Osteoblast (primary cell): ENCODE data around the gene PLCG2. TPM values are rescaled to one million over a fixed set of nuclear protein-coding genes. Genes with fewer than 3 reads are reported as not detected.
"Not testable (repeated sequence)": the region's sequence is repeated elsewhere in the genome, so short reads cannot be mapped to it uniquely, and the experiment has no call there.

Source experiments
- DNase-seq: peaks from one replicate; pipeline ENCODE4 v3.0.0; 2011; ENCODE audit warnings: low spot score, mixed read lengths; ENCODE audit not compliant: insufficient read length; ENCODE audit errors: missing footprints
- H2AFZ ChIP-seq: 2 replicates; pipeline ENCODE4 v1.6.0; 2011; ENCODE audit warnings: mild to moderate bottlenecking, low read length
- H3K27ac ChIP-seq: 2 replicates; pipeline ENCODE4 v1.5.1; 2011; ENCODE audit warnings: mild to moderate bottlenecking, low read depth, low read length, moderate library complexity
- H3K27me3 ChIP-seq: 2 replicates; pipeline ENCODE4 v1.6.0; 2012; ENCODE audit warnings: mild to moderate bottlenecking, control low read depth, inconsistent platforms, low read length, moderate library complexity; ENCODE audit not compliant: insufficient read depth
- H3K36me3 ChIP-seq: 2 replicates; pipeline ENCODE4 v1.5.1; 2011; ENCODE audit warnings: mild to moderate bottlenecking, low read length, control low read depth, moderate library complexity; ENCODE audit not compliant: insufficient read depth
- H3K4me1 ChIP-seq: 2 replicates; pipeline ENCODE4 v1.5.1; 2011; ENCODE audit warnings: mild to moderate bottlenecking, low read length, control low read depth, moderate library complexity; ENCODE audit not compliant: insufficient read depth
- H3K4me2 ChIP-seq: 2 replicates; pipeline ENCODE4 v1.6.0; 2011; ENCODE audit warnings: mild to moderate bottlenecking, low read length; ENCODE audit not compliant: insufficient read depth
- H3K4me3 ChIP-seq: fragments of 200-600 bp; sonication (generic); 3 replicates; pipeline ENCODE4 v1.5.1; 2012; ENCODE audit warnings: mild to moderate bottlenecking, low read length, inconsistent platforms; ENCODE audit not compliant: insufficient read depth
- H3K79me2 ChIP-seq: 2 replicates; pipeline ENCODE4 v1.6.0; 2012; ENCODE audit warnings: mild to moderate bottlenecking, low read length, control low read depth, inconsistent platforms; ENCODE audit not compliant: insufficient read depth
- H3K9me3 ChIP-seq: 2 replicates; pipeline ENCODE4 v1.5.1; 2011; ENCODE audit warnings: low read depth, low read length, control low read depth
- H4K20me1 ChIP-seq: 2 replicates; pipeline ENCODE4 v1.6.0; 2012; ENCODE audit warnings: mild to moderate bottlenecking, low read length, control low read depth; ENCODE audit not compliant: insufficient read depth
- total RNA-seq: library from RNA; depleted of rRNA; stranded (reverse); fragments of >200 nt; gene quantifications from 2 replicates; pipeline ENCODE4 v1.2.3, GENCODE V29; 2012
- TF ChIP-seq, protein P1 (sequence below): IDR thresholded peaks from 2 replicates; pipeline ENCODE4 v1.5.1; 2011; ENCODE audit warnings: mild to moderate bottlenecking, low read depth, low read length, moderate library complexity; ENCODE audit errors: extremely low read depth

PLCG2 gene
- total RNA-seq, 1 donor: 1.1 TPM

DNA sequence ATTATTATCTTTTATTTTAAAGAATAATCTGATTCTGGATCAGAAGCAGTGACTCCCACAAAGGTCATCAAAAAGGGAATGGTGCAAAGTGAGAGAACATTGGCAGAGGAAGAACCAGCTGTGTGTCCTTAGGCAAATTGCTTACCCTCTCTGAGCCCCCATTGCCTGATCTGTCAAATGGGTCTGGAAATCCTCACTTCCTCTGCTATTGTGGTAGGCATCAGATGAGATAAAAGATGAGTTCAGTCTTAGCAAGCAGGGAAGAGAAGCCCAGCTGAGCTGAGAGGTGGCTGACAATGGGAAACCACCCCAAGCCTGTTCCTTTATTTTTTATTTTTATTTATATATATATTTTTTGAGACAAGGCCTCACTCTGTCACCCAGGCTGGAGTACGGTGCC lies 24.2 kb upstream of the PLCG2 start:
- no peaks in the 10 kb centered on the region for H3K27me3 ChIP-seq
- H4K20me1 ChIP-seq: no peaks in the 10 kb centered on the region
- H3K4me3 ChIP-seq: no peak overlapping the region
- H3K79me2 ChIP-seq: no peaks in the 10 kb centered on the region
- TF ChIP-seq, protein P1, sequence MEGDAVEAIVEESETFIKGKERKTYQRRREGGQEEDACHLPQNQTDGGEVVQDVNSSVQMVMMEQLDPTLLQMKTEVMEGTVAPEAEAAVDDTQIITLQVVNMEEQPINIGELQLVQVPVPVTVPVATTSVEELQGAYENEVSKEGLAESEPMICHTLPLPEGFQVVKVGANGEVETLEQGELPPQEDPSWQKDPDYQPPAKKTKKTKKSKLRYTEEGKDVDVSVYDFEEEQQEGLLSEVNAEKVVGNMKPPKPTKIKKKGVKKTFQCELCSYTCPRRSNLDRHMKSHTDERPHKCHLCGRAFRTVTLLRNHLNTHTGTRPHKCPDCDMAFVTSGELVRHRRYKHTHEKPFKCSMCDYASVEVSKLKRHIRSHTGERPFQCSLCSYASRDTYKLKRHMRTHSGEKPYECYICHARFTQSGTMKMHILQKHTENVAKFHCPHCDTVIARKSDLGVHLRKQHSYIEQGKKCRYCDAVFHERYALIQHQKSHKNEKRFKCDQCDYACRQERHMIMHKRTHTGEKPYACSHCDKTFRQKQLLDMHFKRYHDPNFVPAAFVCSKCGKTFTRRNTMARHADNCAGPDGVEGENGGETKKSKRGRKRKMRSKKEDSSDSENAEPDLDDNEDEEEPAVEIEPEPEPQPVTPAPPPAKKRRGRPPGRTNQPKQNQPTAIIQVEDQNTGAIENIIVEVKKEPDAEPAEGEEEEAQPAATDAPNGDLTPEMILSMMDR: no peak
- H3K4me1 ChIP-seq: no peaks in the 10 kb centered on the region
- H3K4me2 ChIP-seq: no peak overlapping the region
- no peak for DNase-seq
- no peak overlapping the region for H2AFZ ChIP-seq
- no peaks in the 10 kb centered on the region for H3K36me3 ChIP-seq
- H3K9me3 ChIP-seq: no peaks in the 10 kb centered on the region
- H3K27ac ChIP-seq: no peak overlapping the region

DNA sequence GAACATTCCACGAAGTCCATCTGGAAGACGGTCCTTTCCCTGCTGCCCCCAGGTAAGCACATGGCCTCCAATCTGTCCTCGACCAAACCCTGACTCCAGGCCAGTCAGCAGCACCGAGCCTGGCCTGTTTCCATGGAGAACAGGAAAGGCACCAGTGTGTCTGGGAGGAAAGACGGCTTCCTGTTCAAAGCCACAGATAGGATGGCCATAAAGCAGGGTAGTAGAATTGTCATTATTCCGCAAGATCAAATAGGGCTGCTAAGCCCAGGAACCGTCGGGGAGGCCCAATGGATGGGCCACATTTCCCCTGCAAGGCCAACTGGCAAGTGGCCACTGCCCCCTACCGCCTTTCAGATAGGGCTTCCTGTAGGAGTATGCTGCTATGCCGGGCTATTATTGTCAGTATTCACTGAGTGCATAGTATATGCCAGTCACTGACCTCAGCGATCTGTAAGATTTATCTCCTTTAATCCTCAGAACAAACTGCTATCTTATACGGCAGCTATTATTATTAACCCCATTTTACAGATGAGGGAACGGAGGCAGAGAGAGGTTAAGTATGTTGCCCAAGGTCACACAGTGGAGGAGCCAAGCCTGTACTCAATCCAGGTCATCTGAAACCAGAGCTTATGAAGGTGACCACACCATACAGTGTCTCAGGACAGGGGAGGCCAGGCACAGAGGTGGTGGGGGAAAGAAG lies 23.0 kb upstream of the PLCG2 start:
- DNase-seq: no peak
- Histone ChIP-seq H4K20me1 (no peaks in the 10 kb centered on the region), H3K9me3 (no peaks in the 10 kb centered on the region), H3K27me3 (no peaks in the 10 kb centered on the region), H2AFZ (peak overlapping the region; percentile 33), H3K27ac (no peak overlapping the region), H3K4me3 (no peak overlapping the region), H3K4me2 (no peak overlapping the region), H3K79me2 (no peaks in the 10 kb centered on the region), H3K36me3 (no peaks in the 10 kb centered on the region), H3K4me1 (no peaks in the 10 kb centered on the region)
- TF ChIP-seq, protein P1: no peak

DNA sequence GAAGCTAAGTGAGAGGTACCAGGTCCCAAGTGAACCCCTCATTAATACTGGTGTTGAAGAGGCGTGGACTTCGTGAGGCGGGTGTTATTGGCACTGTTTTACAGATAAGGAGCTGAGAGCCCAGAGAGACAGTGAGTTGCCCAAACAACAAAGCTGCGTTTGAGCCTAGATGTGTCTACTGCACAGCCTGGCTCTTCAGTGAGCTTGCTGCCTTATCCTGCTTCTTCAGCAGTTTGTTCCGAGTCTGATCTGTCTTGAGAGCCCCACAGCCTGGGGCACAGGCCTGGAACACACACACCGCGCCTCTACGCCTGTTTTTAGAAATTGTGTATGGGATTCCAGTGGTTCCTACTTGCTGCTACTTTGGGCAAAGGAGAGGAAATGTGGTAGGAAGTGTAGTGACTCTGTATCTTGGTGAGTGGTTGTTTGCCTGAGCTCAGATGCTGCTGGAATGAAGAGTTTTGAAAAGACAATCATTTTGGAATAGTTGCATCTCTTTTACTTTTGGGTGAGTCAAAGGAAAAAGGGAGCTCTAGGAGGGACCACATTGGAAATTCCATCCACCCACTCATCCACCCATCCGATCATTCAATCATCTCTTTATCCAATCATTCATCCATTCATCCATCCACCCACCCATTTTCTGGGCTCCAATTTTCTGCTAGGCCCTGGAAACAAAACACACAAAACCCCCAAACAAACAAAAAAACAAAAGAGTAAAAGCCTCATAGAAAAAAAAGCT lies 22.3 kb upstream of the PLCG2 start:
- H3K4me1 ChIP-seq: no peaks in the 10 kb centered on the region
- H2AFZ ChIP-seq: peak overlapping the region; percentile 33
- H3K4me2 ChIP-seq: no peak overlapping the region
- H3K9me3 ChIP-seq: no peaks in the 10 kb centered on the region
- H4K20me1 ChIP-seq: no peaks in the 10 kb centered on the region
- no peak overlapping the region for H3K4me3 ChIP-seq
- no peaks in the 10 kb centered on the region for H3K79me2 ChIP-seq
- TF ChIP-seq, protein P1: no peak
- H3K27ac ChIP-seq: no peak overlapping the region
- DNase-seq: no peak
- H3K36me3 ChIP-seq: no peaks in the 10 kb centered on the region
- no peaks in the 10 kb centered on the region for H3K27me3 ChIP-seq

DNA sequence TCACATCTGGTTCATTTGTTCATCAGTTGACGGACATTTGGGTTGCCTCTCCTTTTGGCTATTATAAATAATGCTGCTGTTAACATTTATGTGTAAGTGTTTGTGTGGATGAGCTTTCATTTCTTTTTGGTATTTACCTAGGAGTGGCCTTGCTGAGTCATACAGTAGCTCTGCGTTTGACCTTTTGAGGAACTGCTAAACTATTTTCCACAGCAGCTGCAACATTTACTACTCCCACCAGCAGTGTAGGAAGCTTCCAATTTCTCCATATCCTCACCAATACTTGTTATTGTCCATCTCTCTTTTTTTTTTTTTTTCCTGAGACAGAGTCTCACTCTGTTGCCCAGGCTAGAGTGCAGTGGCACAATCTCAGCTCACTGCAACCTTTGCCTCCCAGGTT lies 20.7 kb upstream of the PLCG2 start:
- H3K27me3 ChIP-seq: no peaks in the 10 kb centered on the region
- no peaks in the 10 kb centered on the region for H3K9me3 ChIP-seq
- no peak overlapping the region for H3K4me2 ChIP-seq
- no peak overlapping the region for H3K4me3 ChIP-seq
- H2AFZ ChIP-seq: no peak overlapping the region
- no peak for DNase-seq
- H4K20me1 ChIP-seq: no peaks in the 10 kb centered on the region
- no peaks in the 10 kb centered on the region for H3K4me1 ChIP-seq
- TF ChIP-seq, protein P1: no peak
- H3K36me3 ChIP-seq: no peaks in the 10 kb centered on the region
- no peaks in the 10 kb centered on the region for H3K79me2 ChIP-seq
- H3K27ac ChIP-seq: no peak overlapping the region

DNA sequence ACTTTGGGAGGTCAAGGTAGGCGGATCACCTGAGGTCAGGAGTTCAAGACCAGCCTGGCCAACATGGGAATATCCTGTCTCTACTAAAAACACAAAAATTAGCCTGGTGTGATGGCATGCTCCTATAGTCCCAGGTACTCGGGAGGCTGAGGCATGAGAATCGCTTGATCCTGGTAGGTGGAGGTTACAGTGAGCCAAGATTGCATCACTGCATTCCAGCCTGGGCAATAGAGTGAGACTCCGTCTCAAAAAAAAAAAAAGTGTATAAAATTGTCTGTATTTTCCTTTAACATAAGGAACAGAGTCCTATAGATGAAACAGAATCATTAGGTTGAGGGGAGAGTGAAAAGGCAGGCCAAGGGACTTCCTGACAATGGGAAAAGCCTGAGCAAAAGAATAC lies 16.8 kb upstream of the PLCG2 start:
- DNase-seq, H3K4me1 ChIP-seq, H4K20me1 ChIP-seq, H3K4me3 ChIP-seq, H2AFZ ChIP-seq, H3K27me3 ChIP-seq, H3K79me2 ChIP-seq, H3K36me3 ChIP-seq, H3K4me2 ChIP-seq, H3K27ac ChIP-seq, H3K9me3 ChIP-seq: not testable (repeated sequence)
